GM19239 (cell line): ENCODE measurements around the gene LRMDA.

Experiments used
- DNase-seq: peaks from one replicate; pipeline ENCODE4 v3.0.0; 2011; ENCODE audit warnings: low spot score; ENCODE audit not compliant: insufficient read length
- FAIRE-seq: peaks from 2 replicates; lab custom pipeline; 2011; peaks lifted over from hg19 to GRCh38; lab: Jason Lieb, UNC

The LRMDA gene

DNA sequence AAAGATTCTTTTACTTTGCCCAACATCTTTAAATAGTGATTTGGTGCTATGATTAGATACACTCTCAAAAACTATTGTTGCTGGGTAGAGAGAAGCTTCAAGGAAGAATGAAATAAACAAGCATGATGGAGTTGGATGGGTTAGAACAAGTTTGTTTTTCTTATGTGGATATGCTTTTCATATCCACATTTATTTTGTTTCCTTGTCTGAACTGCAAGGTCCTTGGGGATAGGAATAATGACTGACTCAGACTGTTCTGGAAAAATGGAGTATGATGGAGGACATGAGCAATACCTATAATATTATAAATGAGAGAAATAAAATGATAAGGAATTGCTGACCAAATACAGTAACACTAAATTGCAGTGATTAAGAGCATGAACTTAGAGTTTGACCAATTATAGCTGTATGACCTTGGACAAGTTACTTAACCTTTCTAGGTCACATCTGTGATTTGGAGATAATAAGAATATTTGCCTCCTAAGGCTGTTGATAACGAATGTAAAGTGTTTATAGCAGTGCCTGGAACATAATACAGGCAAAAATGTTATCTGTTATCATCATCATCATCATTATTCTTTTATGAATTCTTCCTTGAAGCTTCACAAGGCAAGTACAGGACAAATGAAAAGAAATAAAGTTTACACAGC is 847.5 kb downstream of the LRMDA start:
- DNase-seq, result no peak
- no peak for FAIRE-seq

DNA sequence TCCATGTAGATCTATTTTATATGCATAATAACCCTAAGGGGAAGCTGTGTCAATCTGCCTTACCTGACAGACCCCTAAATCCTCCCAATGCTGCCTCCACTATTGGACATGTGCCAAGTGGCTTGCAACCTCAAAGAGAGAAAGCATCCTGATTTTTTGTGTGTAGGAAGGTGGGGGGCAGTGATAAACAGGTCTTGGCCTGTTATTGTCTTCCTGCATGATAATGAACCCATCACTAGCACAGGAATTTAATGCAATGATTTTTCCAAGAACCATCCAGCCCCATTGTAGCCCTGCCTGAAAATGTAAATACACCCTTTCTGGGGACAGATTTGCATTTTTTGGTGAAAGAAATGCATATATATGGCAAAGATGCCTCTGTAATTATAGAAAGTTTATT is 850.2 kb downstream of the LRMDA start:
- FAIRE-seq, result no peak
- DNase-seq, result no peak

DNA sequence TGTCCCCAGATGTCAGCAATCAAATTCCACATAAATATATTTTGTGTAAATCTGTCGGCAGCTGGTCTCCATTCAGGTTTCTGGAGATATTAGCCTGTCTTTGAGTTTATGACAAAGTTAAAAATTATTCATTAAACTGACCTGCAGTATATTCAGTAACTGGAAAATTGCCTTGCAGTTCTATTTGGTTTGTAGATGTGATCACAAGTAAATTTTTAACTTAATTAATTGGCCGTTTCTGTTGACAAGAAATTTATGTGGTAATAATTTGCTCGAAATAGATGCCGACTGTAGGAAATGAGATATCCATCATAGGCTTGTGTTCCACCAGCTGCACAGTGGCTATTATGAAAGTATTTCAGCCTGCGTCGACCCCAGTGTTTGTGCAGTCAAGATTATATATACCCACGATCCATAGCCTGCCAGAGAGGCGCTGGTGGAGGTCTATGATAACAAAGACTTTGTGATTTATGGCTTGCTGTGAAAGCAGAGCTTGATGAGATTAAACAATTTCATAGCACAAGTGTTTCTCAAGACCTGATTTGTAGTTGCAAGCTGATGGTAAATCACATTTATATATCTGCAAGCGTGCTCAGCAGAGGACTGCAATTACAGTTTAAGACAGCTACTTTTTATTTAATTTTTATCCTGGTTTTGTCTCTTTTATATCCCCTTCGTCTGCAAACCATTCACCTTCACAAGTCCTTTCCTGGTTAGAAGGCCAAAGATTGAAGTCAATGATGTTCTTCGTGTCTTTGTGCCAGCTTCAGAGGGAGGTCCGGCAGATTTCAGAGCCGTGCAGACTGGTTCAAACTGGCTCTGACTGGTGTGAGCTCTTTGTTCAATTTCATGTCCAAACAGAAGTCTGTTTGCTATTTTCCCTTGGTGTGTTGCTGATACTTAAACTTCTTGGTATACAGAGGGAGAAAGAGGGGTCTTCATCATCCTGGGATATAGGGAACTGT is 850.9 kb downstream of the LRMDA start:
- DNase-seq (no peak), FAIRE-seq (no peak)

DNA sequence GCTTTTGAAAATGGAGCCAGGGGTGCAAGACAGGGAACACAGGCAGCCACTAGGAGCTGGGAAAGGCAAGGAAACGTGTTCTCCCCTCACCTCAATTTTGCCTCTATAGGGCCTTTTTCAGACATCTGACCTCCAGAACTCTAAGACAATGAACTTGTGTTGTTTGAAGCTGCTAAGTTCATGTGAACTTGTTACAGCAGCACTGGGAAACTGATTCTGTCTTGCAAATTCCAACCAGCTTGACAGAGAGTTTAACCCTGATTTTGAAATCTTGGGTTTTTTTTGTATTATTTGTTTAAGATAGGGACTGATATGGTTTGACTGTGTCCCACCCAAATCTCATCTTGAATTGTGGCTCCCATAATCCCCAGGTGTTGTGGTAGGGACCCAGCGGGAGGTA is 852.9 kb downstream of the LRMDA start:
- no peak for FAIRE-seq
- DNase-seq, result no peak

DNA sequence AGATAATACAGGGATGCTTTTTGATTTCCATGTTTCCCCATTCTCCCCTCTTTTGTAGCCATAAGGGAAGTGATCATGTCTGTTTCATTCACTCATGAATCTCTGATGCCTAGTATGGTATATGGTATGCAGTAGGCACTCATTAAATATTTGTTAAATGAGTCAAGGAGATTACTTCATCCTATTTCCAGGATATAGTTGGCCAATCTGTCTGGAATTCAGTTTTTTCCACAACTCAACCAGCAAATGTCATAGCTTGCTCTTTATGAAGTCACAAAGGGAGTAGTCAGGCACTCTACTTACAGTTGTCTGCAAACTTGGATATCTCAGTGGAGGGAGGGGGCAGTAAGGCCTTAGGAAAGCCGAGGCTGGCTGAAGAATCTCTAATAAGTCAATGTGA is 853.6 kb downstream of the LRMDA start:
- FAIRE-seq, result no peak

DNA sequence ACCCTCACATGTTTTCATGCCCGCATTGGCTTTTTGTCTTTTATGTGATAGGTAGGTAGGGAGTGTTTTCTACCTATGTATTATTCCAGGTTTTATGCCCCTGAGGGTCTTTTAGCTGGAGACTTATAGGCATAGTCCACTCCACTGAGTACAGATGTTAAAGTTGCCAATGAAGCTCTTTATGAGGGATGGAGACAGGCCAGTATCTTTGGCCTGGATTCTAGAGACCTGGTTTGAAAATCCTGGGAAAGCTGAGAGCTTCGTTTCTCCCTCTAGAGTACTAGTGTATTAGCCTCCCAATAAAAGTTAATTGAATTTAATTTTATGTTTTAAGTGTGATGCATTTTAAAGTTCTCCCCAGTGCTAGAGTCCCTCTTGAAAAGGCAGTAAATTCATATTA is 854.1 kb downstream of the LRMDA start:
- no peak for FAIRE-seq
- DNase-seq, result no peak

More for the DNA sequence above, 853.6 kb downstream of the LRMDA start:
- no peak for DNase-seq

DNA sequence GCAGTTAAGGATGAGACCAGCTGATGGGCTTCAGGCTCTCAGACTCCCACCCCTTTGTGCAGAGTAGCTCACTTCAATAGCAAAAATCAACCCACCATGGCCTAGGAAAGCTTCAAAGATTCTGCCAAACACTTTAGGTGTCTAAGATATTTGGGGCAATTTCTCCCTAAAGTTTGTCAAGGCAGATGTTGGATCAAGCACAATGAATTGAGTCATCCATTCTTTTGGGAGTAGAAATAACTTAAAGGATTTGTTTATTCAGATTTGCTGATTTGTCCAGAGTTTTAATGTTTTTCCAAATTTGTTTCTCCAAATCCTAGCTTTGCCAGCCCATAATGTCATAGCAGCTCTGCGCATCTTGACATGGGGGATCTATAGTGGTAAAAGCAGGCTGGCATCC is 855.1 kb downstream of the LRMDA start:
- no peak for DNase-seq
- FAIRE-seq, result no peak

DNA sequence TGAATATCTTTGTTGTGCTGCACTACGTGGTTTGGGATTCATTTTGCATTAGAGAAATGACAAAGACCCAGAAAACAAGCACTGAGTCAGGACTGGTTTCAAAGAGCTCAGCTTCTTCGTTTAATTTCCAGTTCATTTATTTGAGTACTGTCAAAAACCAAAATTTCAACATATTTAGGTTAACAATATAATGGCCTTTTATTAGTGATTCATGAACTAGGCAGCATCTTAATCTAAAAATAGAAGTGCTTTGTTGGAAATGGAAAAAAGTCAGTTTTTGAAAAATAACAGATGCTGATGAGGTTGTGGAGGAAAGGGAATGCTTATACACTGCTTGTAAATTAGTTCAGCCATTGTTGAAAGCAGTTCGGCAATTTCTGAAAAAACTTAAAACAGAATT is 856.4 kb downstream of the LRMDA start:
- FAIRE-seq, result no peak
- no peak for DNase-seq

DNA sequence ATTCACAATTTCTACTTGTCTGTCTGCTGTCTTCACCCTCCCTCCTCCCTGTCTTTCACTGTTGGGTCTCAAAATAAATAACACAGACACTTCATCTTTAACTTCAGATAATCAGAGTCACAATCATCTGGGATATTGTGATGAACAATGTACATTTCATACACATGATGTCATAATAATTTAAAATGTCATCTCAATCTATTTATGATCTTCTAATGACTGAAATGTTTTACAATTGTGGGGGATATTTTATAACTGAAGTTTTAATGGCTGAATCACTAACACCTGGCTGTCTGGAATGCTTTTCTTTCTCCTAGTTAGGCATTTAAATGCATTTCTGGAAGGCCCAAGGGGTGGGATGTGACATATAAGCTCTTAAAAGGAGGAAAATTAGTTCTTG is 859.8 kb downstream of the LRMDA start:
- DNase-seq, result no peak

DNA sequence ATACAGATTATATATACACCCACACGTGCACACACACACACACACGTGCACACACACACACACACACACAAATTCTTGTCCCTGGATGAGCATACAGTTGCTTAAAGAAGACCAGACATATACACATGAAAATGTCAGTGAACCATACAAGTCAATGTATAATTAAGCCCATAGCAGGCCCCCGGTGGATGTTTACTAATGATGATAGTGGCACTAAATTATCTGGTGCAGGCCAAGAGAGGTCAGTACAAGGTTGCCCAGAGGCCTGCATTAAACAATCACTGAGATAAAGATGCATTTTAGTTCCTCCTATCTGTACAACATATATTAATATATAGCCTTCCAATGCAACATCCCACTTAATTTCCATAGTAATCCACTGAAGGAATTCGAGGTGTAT is 860.5 kb downstream of the LRMDA start:
- DNase-seq, result no peak
- no peak for FAIRE-seq

More for the DNA sequence above, 859.8 kb downstream of the LRMDA start:
- FAIRE-seq, result no peak

DNA sequence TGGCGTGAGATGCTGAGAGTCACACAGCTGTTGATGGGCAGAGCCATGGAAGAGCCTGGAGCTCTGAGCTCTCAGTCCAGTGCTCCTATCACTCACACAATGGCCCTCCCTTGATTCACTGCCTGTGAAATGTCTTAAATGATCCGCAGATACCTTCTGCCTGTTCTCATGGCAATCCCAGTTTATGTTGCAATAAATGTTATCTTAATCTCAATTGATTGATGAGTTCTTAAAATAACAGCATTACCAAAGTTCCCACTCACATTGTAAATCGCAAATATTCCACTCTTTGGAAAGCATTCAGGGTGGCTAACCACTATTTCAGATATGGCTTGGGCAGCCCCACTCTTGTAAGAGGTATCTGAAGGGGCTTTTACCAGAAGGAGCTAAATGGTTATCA is 865.5 kb downstream of the LRMDA start:
- no peak for DNase-seq
- FAIRE-seq, result no peak

DNA sequence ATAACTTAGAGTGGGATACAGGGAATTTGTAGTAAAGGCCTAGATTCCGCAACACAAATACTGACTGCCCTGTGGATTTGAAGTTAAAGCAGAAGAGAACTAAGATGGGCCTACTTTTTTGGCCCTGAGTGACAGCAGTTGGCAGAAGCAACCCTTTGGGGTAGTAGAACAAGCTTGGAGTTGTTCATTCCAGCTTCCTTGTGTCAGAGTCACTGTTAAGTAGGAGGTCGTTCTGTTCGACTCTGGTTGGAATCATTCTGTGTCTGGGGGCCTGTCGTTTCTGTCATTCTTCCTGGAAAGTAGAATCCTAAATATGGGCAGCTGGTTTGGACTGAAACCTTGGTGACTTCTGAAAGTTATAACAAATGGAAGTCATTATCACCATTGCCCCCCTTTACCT is 865.9 kb downstream of the LRMDA start:
- FAIRE-seq, result no peak
- DNase-seq, result no peak

DNA sequence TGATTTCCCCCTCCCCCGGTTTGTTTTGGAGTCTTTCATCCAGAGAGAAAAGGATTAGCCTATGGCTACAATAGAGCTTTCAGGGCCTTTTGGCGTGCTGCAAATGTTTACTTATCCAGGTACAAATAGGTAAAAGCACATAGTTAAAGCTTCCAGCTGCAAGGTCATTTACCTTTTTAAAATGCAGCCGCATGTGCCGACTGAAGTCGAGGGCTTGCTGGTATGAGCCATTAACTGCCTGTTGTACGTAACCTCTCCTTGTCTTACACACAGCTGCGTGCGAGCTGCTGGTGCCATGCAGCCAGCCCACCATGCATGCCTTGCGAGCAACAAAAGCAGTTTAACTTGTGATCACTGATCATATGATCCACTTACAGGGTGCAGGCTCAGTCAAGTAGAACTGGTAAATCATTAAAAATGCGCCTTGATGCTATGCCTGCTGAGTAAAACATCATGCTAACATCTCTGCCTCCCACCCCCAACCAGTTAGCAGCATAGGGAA is 866.4 kb downstream of the LRMDA start:
- DNase-seq (no peak), FAIRE-seq (no peak)

DNA sequence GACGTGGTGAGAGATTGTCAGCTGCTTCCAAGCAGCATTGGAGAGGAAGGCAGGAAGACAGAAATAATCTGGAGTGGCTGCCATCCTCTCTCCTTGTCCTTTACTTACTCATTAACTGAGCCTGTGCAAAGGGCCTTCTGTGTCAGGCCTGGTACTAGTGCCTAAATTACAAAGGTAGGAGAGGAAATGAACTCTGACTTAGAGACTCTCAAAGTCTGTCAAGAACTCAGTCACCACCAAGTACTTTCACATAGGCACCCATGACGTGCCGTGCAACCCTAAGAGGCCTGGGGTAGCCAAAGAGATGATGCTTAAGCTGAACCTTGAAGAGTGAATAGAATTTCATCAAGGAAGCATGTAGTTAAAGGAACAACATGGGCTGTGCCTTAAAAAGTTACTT is 866.9 kb downstream of the LRMDA start:
- FAIRE-seq (no peak), DNase-seq (no peak)

DNA sequence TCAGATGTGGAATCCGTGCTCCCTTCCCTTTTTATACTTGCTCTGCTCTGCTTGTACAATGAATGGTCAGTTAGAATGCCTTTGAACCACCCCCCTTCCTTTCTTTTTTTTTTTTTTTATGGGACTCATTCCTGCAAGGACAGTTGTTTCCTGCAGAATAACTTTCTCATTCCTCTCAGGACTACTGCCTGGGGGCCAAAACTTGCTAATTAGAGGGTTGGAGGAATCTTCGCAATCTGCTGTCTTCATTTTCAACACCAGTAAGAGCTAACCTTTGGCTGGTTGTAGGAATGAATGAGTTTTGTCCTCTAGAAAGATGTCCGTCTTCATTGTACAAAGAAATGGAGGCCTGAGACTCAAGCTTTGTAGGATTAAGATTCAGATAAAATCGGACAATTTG is 868.1 kb downstream of the LRMDA start:
- no peak for DNase-seq
- FAIRE-seq, result no peak

DNA sequence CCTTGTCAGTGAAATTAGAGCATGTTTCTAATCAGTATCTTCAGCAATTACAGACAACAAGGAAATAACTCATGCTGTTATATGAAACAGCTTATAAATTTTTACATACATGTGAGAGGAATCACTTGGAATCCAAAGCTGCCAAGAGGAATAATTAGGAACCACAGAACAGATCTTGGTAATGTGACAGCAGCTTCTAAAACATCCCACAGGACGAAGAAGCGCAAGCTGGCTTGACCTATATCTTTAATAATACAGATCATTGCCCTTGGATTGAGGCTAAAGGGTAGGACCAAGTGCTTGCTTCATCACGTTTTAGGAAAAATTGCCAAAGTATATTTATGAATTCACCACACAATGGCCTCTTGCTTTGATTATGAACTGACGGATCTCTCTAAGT is 869.8 kb downstream of the LRMDA start:
- DNase-seq (no peak), FAIRE-seq (no peak)

DNA sequence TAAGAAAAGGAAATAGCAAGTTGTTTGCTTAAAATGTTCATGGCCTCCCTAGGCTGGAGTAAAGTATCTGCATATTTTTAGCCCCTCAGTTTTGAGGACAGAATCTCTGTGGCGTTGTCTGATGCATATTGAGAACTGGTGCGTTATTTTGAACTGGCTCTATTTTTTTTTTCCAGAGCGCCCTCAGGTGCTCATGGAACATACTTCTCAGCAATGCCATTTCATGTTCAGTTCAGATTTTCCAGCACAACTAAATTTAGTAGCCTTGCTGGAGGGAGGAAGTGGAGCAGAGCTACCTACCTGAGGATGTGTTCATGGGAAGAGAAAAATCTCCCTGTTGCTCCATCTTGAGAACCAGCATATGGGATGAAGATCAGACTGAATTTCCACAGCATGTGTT is 870.5 kb downstream of the LRMDA start:
- FAIRE-seq, result no peak
- DNase-seq, result no peak

DNA sequence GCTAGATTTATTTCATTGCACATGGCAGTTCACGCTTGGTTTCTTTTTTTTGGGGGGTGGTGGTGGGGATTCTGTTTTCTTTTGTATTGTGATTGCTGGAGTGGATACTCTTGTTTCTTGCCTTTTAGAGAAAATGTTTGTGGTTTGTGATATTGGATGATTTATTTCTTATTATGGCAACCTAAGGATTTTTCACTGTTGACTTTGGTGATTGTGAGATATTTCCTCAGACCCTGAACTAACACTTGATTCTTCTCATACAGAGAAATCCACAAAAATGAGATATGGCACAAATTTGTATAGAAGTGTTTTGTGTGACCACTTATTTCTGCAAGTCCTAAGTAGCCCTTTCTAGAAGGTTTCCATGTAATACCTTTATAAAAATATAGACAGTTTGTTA is 871.1 kb downstream of the LRMDA start:
- DNase-seq (no peak), FAIRE-seq (no peak)

DNA sequence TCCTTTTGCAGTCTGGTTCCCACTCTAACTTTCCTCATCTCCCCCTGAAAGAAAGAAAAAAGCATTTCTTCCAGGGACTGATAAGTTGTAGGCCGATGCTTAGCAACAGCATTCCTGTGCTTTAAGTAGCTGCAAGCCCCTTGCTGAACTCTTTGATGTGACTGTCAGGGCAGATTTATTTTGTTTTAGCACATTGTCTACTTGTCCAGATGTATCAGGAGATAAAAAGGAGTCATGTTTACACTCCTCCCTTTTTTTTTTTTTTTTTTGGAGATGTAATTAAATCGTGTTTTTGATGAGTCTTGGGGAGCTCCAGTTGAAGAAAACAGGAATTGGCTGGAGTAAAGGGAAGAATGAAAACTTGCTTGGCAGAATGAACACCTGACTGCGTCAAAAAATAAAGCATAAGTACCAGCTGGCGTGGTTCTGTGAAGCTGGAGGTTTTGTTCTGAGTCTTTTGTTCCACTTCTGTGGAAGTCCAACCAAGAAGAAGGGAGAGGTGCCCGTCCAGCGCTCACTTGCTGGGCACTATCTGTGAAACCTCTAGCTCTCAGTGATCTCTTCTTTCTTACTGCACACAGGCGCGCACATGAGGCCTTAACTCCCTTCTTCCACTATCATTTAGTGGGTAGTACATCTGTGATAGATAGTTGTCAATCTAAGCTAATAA is 871.7 kb downstream of the LRMDA start:
- no peak for FAIRE-seq
- no peak for DNase-seq

DNA sequence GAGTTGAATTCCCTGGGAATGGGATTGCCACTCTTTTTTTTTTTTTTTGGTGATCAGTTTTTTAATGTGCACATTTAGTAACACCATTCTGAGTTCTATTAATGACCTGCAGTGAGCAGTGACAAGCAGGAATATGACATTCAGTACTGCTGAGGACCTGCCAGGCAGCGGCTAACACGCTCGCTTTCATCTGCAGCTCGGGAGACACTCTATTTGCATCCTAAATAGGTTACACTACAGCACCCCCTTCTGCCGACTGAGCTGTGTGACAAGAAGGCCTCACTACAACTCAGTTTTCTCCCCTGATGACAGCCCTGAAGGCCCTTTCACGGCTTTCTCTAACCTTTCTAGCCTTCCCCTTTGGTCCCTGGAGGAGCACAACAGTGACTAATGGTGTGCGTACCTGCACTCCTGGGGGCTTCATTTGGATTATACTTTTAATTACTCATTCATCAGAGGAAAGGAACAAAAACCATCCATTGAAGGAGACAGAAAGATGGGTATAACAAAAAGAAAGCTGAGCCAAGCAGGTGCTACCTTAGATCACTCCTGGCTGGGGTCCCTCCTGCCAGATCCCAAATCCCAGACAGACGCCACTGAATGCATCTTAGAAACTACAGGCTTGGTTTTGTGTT is 872.4 kb downstream of the LRMDA start:
- no peak for DNase-seq

More for the DNA sequence above, 872.4 kb downstream of the LRMDA start:
- no peak for FAIRE-seq
